ENCODE measurements around the gene ARMCX2.
A peak's percentile ranks its signal among the peaks of the same experiment; 100 is the strongest.

DNA sequence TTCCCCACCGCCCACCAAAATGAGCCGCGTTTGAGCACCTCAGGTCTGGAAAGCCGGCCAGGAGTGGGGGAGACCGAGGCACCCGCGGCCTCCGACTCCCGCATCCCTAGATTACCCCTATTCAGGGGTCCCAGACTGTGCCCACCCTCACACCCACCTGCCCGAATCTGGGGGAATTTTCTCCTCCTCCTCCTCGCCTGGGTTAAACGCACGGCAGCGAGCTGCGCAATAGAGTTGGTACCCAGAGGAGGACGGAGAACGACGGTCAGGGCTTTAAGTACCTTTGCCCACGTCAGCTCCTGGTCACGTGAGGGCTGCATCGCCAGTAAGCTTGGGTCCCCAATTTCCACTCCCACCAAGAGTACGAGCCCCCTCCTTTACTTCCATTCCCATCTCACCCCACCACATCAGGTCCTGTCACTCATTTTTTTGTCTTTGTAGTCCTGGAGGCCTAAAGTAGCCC is at the start of gene ARMCX2:
- TF ChIP-seq, protein P1, sequence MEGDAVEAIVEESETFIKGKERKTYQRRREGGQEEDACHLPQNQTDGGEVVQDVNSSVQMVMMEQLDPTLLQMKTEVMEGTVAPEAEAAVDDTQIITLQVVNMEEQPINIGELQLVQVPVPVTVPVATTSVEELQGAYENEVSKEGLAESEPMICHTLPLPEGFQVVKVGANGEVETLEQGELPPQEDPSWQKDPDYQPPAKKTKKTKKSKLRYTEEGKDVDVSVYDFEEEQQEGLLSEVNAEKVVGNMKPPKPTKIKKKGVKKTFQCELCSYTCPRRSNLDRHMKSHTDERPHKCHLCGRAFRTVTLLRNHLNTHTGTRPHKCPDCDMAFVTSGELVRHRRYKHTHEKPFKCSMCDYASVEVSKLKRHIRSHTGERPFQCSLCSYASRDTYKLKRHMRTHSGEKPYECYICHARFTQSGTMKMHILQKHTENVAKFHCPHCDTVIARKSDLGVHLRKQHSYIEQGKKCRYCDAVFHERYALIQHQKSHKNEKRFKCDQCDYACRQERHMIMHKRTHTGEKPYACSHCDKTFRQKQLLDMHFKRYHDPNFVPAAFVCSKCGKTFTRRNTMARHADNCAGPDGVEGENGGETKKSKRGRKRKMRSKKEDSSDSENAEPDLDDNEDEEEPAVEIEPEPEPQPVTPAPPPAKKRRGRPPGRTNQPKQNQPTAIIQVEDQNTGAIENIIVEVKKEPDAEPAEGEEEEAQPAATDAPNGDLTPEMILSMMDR (IDR thresholded peaks at IDR 0.05) = no peak
- TF ChIP-seq POLR2AphosphoS5 (IDR thresholded peaks at IDR 0.05) = peak; percentile 56 to 89 (median 80)

Measured in stomach (tissue), 4 donors.